H9 (cell line): ENCODE results near the gene SLC35E3. TPM values are rescaled to one million over a fixed set of nuclear protein-coding genes. Genes with fewer than 3 reads are reported as not detected.
A peak's percentile ranks its signal among the peaks of the same experiment; 100 is the strongest.

Source experiments
- DNase-seq: peaks from one replicate; pipeline ENCODE4 v3.0.0-alpha.2; 2017
- H2AFZ ChIP-seq: one replicate; pipeline ENCODE4 v1.6.1; 2013; ENCODE audit warnings: mild to moderate bottlenecking, low read length, control low read depth, moderate library complexity
- H2AK5ac ChIP-seq: 2 replicates; pipeline ENCODE4 v1.6.1; 2013; ENCODE audit warnings: low read length, control low read depth, mixed read lengths; ENCODE audit not compliant: insufficient read length
- H2BK120ac ChIP-seq: one replicate; pipeline ENCODE4 v1.6.1; 2013; ENCODE audit warnings: low read depth, mild to moderate bottlenecking, low read length, control low read depth, inconsistent platforms; ENCODE audit not compliant: poor library complexity, severe bottlenecking
- H2BK12ac ChIP-seq: 2 replicates; pipeline ENCODE4 v1.6.1; 2013; ENCODE audit warnings: low read length, control low read depth, mixed read lengths, low read depth; ENCODE audit not compliant: insufficient read length
- H2BK15ac ChIP-seq: 2 replicates; pipeline ENCODE4 v1.6.1; 2013; ENCODE audit warnings: low read depth, low read length, control low read depth
- H2BK20ac ChIP-seq: one replicate; pipeline ENCODE4 v1.6.1; 2013; ENCODE audit warnings: low read depth, mild to moderate bottlenecking, low read length, control low read depth, inconsistent platforms; ENCODE audit not compliant: poor library complexity, severe bottlenecking
- H2BK5ac ChIP-seq: 2 replicates; pipeline ENCODE4 v1.6.1; 2013; ENCODE audit warnings: low read length, control low read depth, mixed read lengths; ENCODE audit not compliant: insufficient read length
- H3K14ac ChIP-seq: 2 replicates; pipeline ENCODE4 v1.6.1; 2013; ENCODE audit warnings: low read length, control low read depth; ENCODE audit not compliant: insufficient read depth
- H3K18ac ChIP-seq: 2 replicates; pipeline ENCODE4 v1.6.1; 2013; ENCODE audit warnings: low read depth, mild to moderate bottlenecking, mixed read lengths, low read length, control low read depth; ENCODE audit not compliant: insufficient read length
- H3K23ac ChIP-seq: 2 replicates; pipeline ENCODE4 v1.6.1; 2013; ENCODE audit warnings: low read length, control low read depth, mixed read lengths, low read depth; ENCODE audit not compliant: insufficient read length
- H3K23me2 ChIP-seq: 2 replicates; pipeline ENCODE4 v1.6.1; 2013; ENCODE audit warnings: low read depth, mild to moderate bottlenecking, mixed read lengths, low read length, control low read depth; ENCODE audit not compliant: insufficient read length, poor library complexity, severe bottlenecking
- H3K27ac ChIP-seq: 2 replicates; pipeline ENCODE4 v1.5.1; 2013; ENCODE audit warnings: low read length, control low read depth, mixed read lengths, low read depth; ENCODE audit not compliant: insufficient read length
- H3K27me3 ChIP-seq: 2 replicates; pipeline ENCODE4 v1.6.1; 2013; ENCODE audit warnings: low read length, control low read depth, inconsistent platforms; ENCODE audit not compliant: insufficient read depth
- H3K4ac ChIP-seq: 2 replicates; pipeline ENCODE4 v1.6.1; 2013; ENCODE audit warnings: low read depth, mild to moderate bottlenecking, control low read depth, inconsistent platforms, low read length, moderate library complexity
- H3K4me1 ChIP-seq: 2 replicates; pipeline ENCODE4 v1.6.1; 2013; ENCODE audit warnings: low read length, control low read depth, inconsistent platforms; ENCODE audit not compliant: insufficient read depth
- H3K4me2 ChIP-seq: 2 replicates; pipeline ENCODE4 v1.6.1; 2013; ENCODE audit warnings: low read length, control low read depth, mixed read lengths; ENCODE audit not compliant: insufficient read length, insufficient read depth
- H3K56ac ChIP-seq: 2 replicates; pipeline ENCODE4 v1.6.1; 2013; ENCODE audit warnings: low read depth, mild to moderate bottlenecking, mixed read lengths, low read length, control low read depth; ENCODE audit not compliant: insufficient read length
- H3K79me1 ChIP-seq: 2 replicates; pipeline ENCODE4 v1.6.1; 2013; ENCODE audit warnings: low read depth, mild to moderate bottlenecking, moderate library complexity, low read length, control low read depth, inconsistent platforms; ENCODE audit not compliant: insufficient read depth, poor library complexity, severe bottlenecking
- H3K79me2 ChIP-seq: 2 replicates; pipeline ENCODE4 v1.6.1; 2013; ENCODE audit warnings: low read length, control low read depth, inconsistent platforms; ENCODE audit not compliant: insufficient read depth
- H3K9ac ChIP-seq: 2 replicates; pipeline ENCODE4 v1.6.1; 2013; ENCODE audit warnings: low read length, control low read depth, mixed read lengths; ENCODE audit not compliant: insufficient read length; ENCODE audit errors: extremely low read depth
- H3K9me3 ChIP-seq: one replicate; pipeline ENCODE4 v1.6.1; 2013; ENCODE audit warnings: low read depth, low read length, inconsistent platforms; ENCODE audit not compliant: control insufficient read depth
- H3T11ph ChIP-seq: one replicate; pipeline ENCODE4 v1.6.1; 2013; ENCODE audit warnings: mild to moderate bottlenecking, low read length, control low read depth, inconsistent platforms
- H4K20me1 ChIP-seq: one replicate; pipeline ENCODE4 v1.6.1; 2013; ENCODE audit not compliant: control insufficient read depth, insufficient read length, insufficient read depth
- H4K5ac ChIP-seq: 2 replicates; pipeline ENCODE4 v1.6.1; 2013; ENCODE audit warnings: low read depth, mild to moderate bottlenecking, mixed read lengths, low read length, control low read depth; ENCODE audit not compliant: insufficient read length
- H4K8ac ChIP-seq: replicated peaks from 2 replicates; pipeline ENCODE4 v1.6.1; 2013; ENCODE audit warnings: low read length, control low read depth, mixed read lengths, low read depth; ENCODE audit not compliant: insufficient read length
- H4K91ac ChIP-seq: 2 replicates; pipeline ENCODE4 v1.6.1; 2013; ENCODE audit warnings: low read depth, mild to moderate bottlenecking, moderate library complexity, mixed read lengths, low read length, control low read depth; ENCODE audit not compliant: insufficient read length
- H3K27ac Mint-ChIP-seq, 3 experiments: 2 replicates in 2 of 3; 3 replicates in 1 of 3; pipeline ENCODE4 v1.8.0; 2020 to 2021; ENCODE audit warnings: mixed read lengths in 3 of 3, mild to moderate bottlenecking in 1 of 3, moderate library complexity in 1 of 3
- H3K27me3 Mint-ChIP-seq: 2 replicates; pipeline ENCODE4 v1.8.0; 2021; ENCODE audit warnings: low read depth, mild to moderate bottlenecking, moderate library complexity, mixed read lengths
- H3K36me3 Mint-ChIP-seq, 3 experiments: 2 replicates in 2 of 3; 3 replicates in 1 of 3; pipeline ENCODE4 v1.8.0; 2020 to 2021; ENCODE audit warnings: low read depth in 3 of 3, mixed read lengths in 3 of 3; ENCODE audit not compliant: insufficient read depth in 1 of 3
- H3K4me1 Mint-ChIP-seq, 2 experiments: 2 replicates each; pipeline ENCODE4 v1.8.0; 2020; ENCODE audit warnings: mixed read lengths in 2 of 2
- H3K4me3 Mint-ChIP-seq, 2 experiments: 2 replicates in 1 of 2; 3 replicates in 1 of 2; pipeline ENCODE4 v1.8.0; 2020 to 2021; ENCODE audit warnings: mild to moderate bottlenecking in 2 of 2, mixed read lengths in 2 of 2, moderate library complexity in 1 of 2
- H3K9me3 Mint-ChIP-seq, 2 experiments: 2 replicates in 1 of 2; 3 replicates in 1 of 2; pipeline ENCODE4 v1.8.0; 2020; ENCODE audit warnings: mild to moderate bottlenecking in 2 of 2, mixed read lengths in 2 of 2, moderate library complexity in 1 of 2
- CTCF ChIP-seq: fragments of 200-600 bp; sonication (generic); conservative IDR thresholded peaks from 3 replicates; pipeline ENCODE4 v1.8.0; 2021; ENCODE audit warnings: antibody characterized with exemption, mild to moderate bottlenecking
- WGBS: extraction: QIAGEN DNeasy Blood & Tissue Kit; methylation state at CpG from one replicate; pipeline ENCODE4 v1.1.7; 2013; ENCODE audit warnings: missing lambda C conversion rate, low lambda C conversion rate, mixed read lengths; ENCODE audit not compliant: insufficient read length; ENCODE audit errors: extremely low coverage; 5-methylcytosine and 5-hydroxymethylcytosine counted together
- total RNA-seq: library from RNA; stranded (reverse); gene quantifications from 2 replicates; pipeline ENCODE4 v1.2.1, GENCODE V29; 2021

Gene SLC35E3
- total RNA-seq, 1 experiment from 2014 or later: 17.9 TPM

- H3K79me2 ChIP-seq: peaks cover 3% of the 10 kb centered on the region; the same call in 1 of the 2 replicates
- H2AFZ ChIP-seq: no peak overlapping the region
- no peak overlapping the region; a peak in 1 of 7 replicates for H3K27ac Mint-ChIP-seq
- no peak overlapping the region for H4K5ac ChIP-seq
- peak; percentile 85 for DNase-seq
- H3T11ph ChIP-seq: no peak overlapping the region
- H3K9me3 Mint-ChIP-seq: peaks cover 0 to 2% of the 10 kb centered on the region in 2 experiments; a peak in 2 of 5 replicates
- H3K23ac ChIP-seq: no peak overlapping the region
- no CpG with 5 or more reads among the region's 32 CpGs for WGBS
- no peaks in the 10 kb centered on the region for H3K27me3 ChIP-seq
- H3K4me1 ChIP-seq: peaks cover 4% of the 10 kb centered on the region; the same call in 1 of the 2 replicates
- H2BK12ac ChIP-seq: no peak overlapping the region
- peaks cover 10 to 13% (median 13%) of the 10 kb centered on the region in 3 experiments for H3K36me3 Mint-ChIP-seq
- H4K8ac ChIP-seq: no peak overlapping the region
- no peak overlapping the region for H2BK5ac ChIP-seq
- H3K4me3 Mint-ChIP-seq: peak overlapping the region; percentile 3 to 26; a peak in 2 of 5 replicates
- H3K4ac ChIP-seq: no peak overlapping the region
- no peak overlapping the region; the same call in 1 of the 2 replicates for H3K14ac ChIP-seq
- no peak overlapping the region for H2AK5ac ChIP-seq
- no peak overlapping the region for H3K27ac ChIP-seq
- H3K79me1 ChIP-seq: no peaks in the 10 kb centered on the region
- TF ChIP-seq CTCF: no peak
- H3K4me2 ChIP-seq: peak overlapping the region; percentile 1
- H3K9me3 ChIP-seq: no peaks in the 10 kb centered on the region
- no peak overlapping the region for H2BK120ac ChIP-seq
- H3K27me3 Mint-ChIP-seq: no peaks in the 10 kb centered on the region
- H2BK20ac ChIP-seq: no peak overlapping the region
- peaks cover 9% of the 10 kb centered on the region for H3K23me2 ChIP-seq
- no peak overlapping the region for H2BK15ac ChIP-seq
- no peak overlapping the region for H3K18ac ChIP-seq
- no peak overlapping the region for H3K56ac ChIP-seq
- peaks cover 25 to 33% of the 10 kb centered on the region in 2 experiments for H3K4me1 Mint-ChIP-seq
- no peak overlapping the region for H3K9ac ChIP-seq
- no peaks in the 10 kb centered on the region for H4K20me1 ChIP-seq
- no peak overlapping the region for H4K91ac ChIP-seq
Observed at GRCh38 chr12:68804657-68805591, 58.9 kb downstream of the SLC35E3 start.
